Ovary (tissue), 9 donors: ENCODE results near the gene SYNDIG1. TPM values are rescaled to one million over a fixed set of nuclear protein-coding genes. Genes with fewer than 3 reads are reported as not detected.

Experiments used
- DNase-seq, 5 donors: peaks; one replicate each; pipeline ENCODE4 v3.0.0-alpha.2; 2019 to 2020
- H3K27ac ChIP-seq, 2 donors: fragments of 200-600 bp; one replicate each; pipeline versions ENCODE4 v1.5.1 to v1.8.0; 2019 to 2022
- H3K27me3 ChIP-seq: fragments of 200-600 bp; one replicate; pipeline ENCODE4 v1.8.0; 2022
- H3K36me3 ChIP-seq: fragments of 200-600 bp; sonication (generic); one replicate; pipeline ENCODE4 v1.5.1; 2019
- H3K4me1 ChIP-seq: one replicate; pipeline ENCODE4 v1.8.1; 2013; ENCODE audit warnings: mild to moderate bottlenecking, moderate library complexity; ENCODE audit not compliant: insufficient read depth
- H3K4me3 ChIP-seq: fragments of 200-600 bp; sonication (generic); one replicate; pipeline ENCODE4 v1.5.1; 2017
- H3K9me3 ChIP-seq, 2 donors: fragments of 200-600 bp in 1 of 2; sonication (generic) in 1 of 2; one replicate each; pipeline versions ENCODE4 v1.5.1 to v1.8.1; 2013 to 2019; ENCODE audit warnings: mild to moderate bottlenecking in 1 of 2, moderate library complexity in 1 of 2
- EP300 ChIP-seq: sonication (generic); formaldehyde crosslinking; IDR thresholded peaks from one replicate; pipeline ENCODE4 v1.6.1; 2017; ENCODE audit warnings: antibody characterized with exemption
- POLR2A ChIP-seq: fragments of 450-650 bp; IDR thresholded peaks from one replicate; pipeline ENCODE4 v1.6.1; 2017; ENCODE audit warnings: antibody characterized with exemption, mild to moderate bottlenecking, moderate library complexity
- WGBS, 3 donors: extraction: QIAGEN DNeasy Blood & Tissue Kit in 1 of 3; methylation state at CpG; one replicate each; pipeline versions ENCODE4 v1.1.5 to v1.1.7; 2013 to 2017; 5-methylcytosine and 5-hydroxymethylcytosine counted together
- intact Hi-C, 4 donors: fragments of 100-400 bp; cut with DNase I; formaldehyde crosslinking; loops; one replicate each; pipeline versions ENCODE4 v1.11.0 to v1.15.1; 2022 to 2023
- polyA plus RNA-seq, 2 donors: library from polyadenylated mRNA; stranded (reverse); fragments of 200-250 nt in 1 of 2; fragments of 350-450 nt in 1 of 2; fragmentation: Illumina TruSeq in 1 of 2; extraction: RNeasy Lipid Tissue Mini Kit (QIAGEN cat#74804) in 1 of 2; gene quantifications; one replicate each; pipeline ENCODE4 v1.2.3, GENCODE V29; 2013 to 2014
- total RNA-seq, 7 donors: library from RNA; depleted of rRNA in 2 of 7; stranded (reverse); fragments of >200 nt in 2 of 7; fragmentation: NEBNext Ultra II Directional in 3 of 7; extraction: Animal tissue kit (Norgen Biotek cat#: 25700) in 3 of 7; gene quantifications; one replicate each; pipeline versions ENCODE4 v1.1.0 to v1.2.4, GENCODE V29; 2016 to 2023
- TF ChIP-seq, protein P1 (sequence below), 3 donors: fragments of 450-650 bp in 2 of 3; fragments of 200-600 bp in 1 of 3; IDR thresholded peaks; one replicate each; pipeline versions ENCODE4 v1.5.1 to v1.8.0; 2016 to 2022; ENCODE audit warnings: antibody characterized with exemption in 3 of 3, mild to moderate bottlenecking in 1 of 3
- donor health status: DM: no; HTN: no; CAD: no; lungs with moderate emphysema.
- donor health status: DM: no; HTN: no; CAD: no.
- donor health status: Bipolar disorder and iron deficiency.
- donor health status: DM: yes; HTN: yes; CAD: no.
- donor health status: DM: no; HTN: no; CAD: no.
- donor health status: DM: yes; HTN: yes; CAD: no.

The SYNDIG1 gene
- total and polyA plus RNA-seq, 9 donors = 0.10 to 6.8 (median 1.1) TPM; not detected in 1

DNA sequence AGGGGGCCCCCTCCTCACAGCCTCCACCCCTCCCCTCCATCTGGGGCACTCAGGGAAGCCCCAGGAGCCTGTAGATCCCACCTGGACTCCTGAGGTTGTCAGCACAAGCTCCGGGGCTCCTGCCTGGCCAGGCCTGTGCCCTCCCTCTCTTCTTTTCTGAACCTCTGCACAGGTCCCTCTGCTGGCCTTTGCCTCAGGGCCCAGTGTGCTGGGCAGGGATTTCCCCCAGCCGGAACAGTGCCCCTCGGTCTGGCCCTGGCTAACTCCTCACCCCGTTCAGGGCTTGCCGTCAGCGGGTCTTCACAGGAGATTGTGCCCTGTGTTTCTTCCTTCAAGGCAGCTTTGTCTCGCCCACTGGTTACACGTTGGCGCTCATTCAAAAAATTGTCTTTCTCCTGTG is 64.9 kb downstream of the SYNDIG1 start:
- WGBS, 3 donors = 77 to 87% (median 82%) methylated on average over 9 of the region's 9 CpGs
- intact Hi-C loops = no loop called here

DNA sequence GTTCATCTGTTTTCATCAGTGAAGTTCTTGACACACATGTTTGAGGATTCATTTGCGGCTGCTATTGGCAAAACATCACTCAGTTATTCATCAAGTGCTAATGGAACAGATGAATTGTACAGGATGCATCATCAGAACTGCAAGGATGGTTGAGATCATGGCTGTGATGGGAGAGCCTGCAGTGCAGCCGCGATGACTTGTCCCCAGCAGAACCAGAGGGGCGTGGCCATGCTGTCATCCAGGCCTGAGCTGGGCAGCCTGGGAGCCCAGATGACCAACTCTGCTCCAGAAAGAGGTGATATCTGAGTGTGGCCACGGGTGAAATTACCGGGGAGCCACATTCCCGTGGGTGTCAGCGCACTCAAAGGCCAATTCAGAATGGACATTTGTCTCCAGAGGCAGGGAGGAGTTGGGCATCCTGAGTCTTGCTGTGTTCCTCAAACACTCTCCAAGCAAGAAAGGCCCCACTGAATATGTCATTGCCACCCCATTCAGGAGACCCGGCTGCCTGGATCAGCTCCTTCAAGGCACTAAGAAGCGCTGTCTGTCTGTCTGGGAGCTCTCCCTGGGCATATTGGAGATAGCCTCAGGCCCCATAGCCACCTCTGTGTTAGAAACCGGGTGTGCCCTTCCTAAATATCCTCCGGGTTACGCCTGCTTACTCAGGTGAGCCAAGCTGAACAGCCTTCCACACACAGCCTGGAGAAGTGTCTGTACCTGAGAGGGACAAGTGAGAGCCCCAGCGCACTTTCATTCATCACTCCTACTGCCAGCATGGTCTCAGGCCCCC is 66.7 kb downstream of the SYNDIG1 start:
- intact Hi-C loops = no loop called here
- Histone ChIP-seq H3K27ac (no peak overlapping the region), H3K36me3 (no peaks in the 10 kb centered on the region), H3K9me3 (no peaks in the 10 kb centered on the region), H3K4me3 (no peak overlapping the region), H3K4me1 (no peaks in the 10 kb centered on the region), H3K27me3 (no peaks in the 10 kb centered on the region)
- 90 to 91% (median 90%) methylated on average over 14 of the region's 14 CpGs for WGBS, 3 donors
- no peak for DNase-seq
- TF ChIP-seq, protein P1, sequence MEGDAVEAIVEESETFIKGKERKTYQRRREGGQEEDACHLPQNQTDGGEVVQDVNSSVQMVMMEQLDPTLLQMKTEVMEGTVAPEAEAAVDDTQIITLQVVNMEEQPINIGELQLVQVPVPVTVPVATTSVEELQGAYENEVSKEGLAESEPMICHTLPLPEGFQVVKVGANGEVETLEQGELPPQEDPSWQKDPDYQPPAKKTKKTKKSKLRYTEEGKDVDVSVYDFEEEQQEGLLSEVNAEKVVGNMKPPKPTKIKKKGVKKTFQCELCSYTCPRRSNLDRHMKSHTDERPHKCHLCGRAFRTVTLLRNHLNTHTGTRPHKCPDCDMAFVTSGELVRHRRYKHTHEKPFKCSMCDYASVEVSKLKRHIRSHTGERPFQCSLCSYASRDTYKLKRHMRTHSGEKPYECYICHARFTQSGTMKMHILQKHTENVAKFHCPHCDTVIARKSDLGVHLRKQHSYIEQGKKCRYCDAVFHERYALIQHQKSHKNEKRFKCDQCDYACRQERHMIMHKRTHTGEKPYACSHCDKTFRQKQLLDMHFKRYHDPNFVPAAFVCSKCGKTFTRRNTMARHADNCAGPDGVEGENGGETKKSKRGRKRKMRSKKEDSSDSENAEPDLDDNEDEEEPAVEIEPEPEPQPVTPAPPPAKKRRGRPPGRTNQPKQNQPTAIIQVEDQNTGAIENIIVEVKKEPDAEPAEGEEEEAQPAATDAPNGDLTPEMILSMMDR (IDR thresholded peaks at IDR 0.05) = no peak

More for the DNA sequence above, 64.9 kb downstream of the SYNDIG1 start:
- no peak overlapping the region for H3K4me3 ChIP-seq
- no peaks in the 10 kb centered on the region for H3K4me1 ChIP-seq
- no peak overlapping the region for H3K27ac ChIP-seq
- DNase-seq = no peak
- H3K27me3 ChIP-seq = no peaks in the 10 kb centered on the region
- no peaks in the 10 kb centered on the region for H3K9me3 ChIP-seq
- H3K36me3 ChIP-seq = no peaks in the 10 kb centered on the region
- TF ChIP-seq EP300 = no peak
- TF ChIP-seq, protein P1 (IDR thresholded peaks at IDR 0.05) = no peak
- no peak for TF ChIP-seq POLR2A

GRCh38 chr20:24537210-24537609 is 67.8 kb downstream of the SYNDIG1 start:
- Histone ChIP-seq H3K9me3 (no peaks in the 10 kb centered on the region), H3K27me3 (no peaks in the 10 kb centered on the region), H3K36me3 (no peaks in the 10 kb centered on the region), H3K4me3 (no peak overlapping the region), H3K4me1 (no peaks in the 10 kb centered on the region), H3K27ac (no peak overlapping the region)
- intact Hi-C loops = no loop called here
- TF ChIP-seq EP300 = no peak
- no peak for TF ChIP-seq POLR2A
- TF ChIP-seq, protein P1 (IDR thresholded peaks at IDR 0.05) = no peak
- no peak for DNase-seq
- 90 to 95% (median 93%) methylated on average over 1 of the region's 1 CpG for WGBS, 3 donors

DNA sequence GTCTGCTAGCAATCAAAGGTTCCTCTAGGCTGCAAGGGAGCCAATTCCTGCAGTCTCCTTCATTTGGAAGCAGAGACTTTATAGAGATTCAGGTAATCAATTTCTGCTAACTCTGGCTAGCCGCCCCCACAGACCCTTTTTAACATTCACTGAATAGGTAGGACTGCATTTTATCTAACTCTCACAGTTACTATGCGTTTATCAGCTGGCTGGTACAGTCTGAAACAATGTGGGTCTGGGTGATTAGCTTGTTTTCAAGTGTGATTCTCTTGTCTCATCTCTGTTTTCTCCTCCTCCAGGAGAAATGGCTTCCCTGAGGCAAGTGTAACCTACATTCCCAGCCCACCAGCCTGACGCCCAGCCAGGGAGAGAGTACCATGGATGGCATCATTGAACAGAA is 73.3 kb downstream of the SYNDIG1 start:
- intact Hi-C loops = loop anchor here in 1 of 4 donors (10.0 kb wide), 1 partner anchor 78 kb away; the partner anchor contains the start of gene SYNDIG1
- TF ChIP-seq POLR2A (no peak), EP300 (no peak)
- TF ChIP-seq, protein P1 (IDR thresholded peaks at IDR 0.05) = no peak
- Histone ChIP-seq H3K4me1 (no peaks in the 10 kb centered on the region), H3K36me3 (no peaks in the 10 kb centered on the region), H3K9me3 (no peaks in the 10 kb centered on the region), H3K27me3 (no peaks in the 10 kb centered on the region), H3K4me3 (no peak overlapping the region), H3K27ac (no peak overlapping the region)
- WGBS, 3 donors = 64 to 87% (median 70%) methylated on average over 3 of the region's 3 CpGs
- no peak for DNase-seq
